Neural cell (in vitro differentiated cells): ENCODE data around the gene RPN1. TPM values are rescaled to one million over a fixed set of nuclear protein-coding genes. Genes with fewer than 3 reads are reported as not detected.

Experiments
- H2AFZ ChIP-seq: fragments of 200-600, 300-800 bp; sonication (generic), shearing (Covaris generic); 2 replicates; pipeline ENCODE4 v1.6.0; 2014; ENCODE audit warnings: low read depth, mild to moderate bottlenecking, antibody characterized with exemption, low read length, moderate library complexity
- H3F3A ChIP-seq: fragments of 200-600 bp; shearing (Covaris generic); 2 replicates; pipeline ENCODE4 v1.6.1; 2016; ENCODE audit warnings: mild to moderate bottlenecking, moderate library complexity, mixed read lengths, antibody characterized with exemption, low read length; ENCODE audit not compliant: insufficient read depth, poor library complexity, severe bottlenecking
- H3K27ac ChIP-seq: fragments of 200-600, 300-800 bp; sonication (generic), shearing (Covaris generic); 2 replicates; pipeline ENCODE4 v1.5.1; 2014; ENCODE audit warnings: mild to moderate bottlenecking, low read length, moderate library complexity
- H3K27me3 ChIP-seq: fragments of 300-800, 200-600 bp; sonication (generic), shearing (Covaris generic); 2 replicates; pipeline ENCODE4 v1.6.0; 2014; ENCODE audit warnings: mild to moderate bottlenecking, low read depth, low read length, moderate library complexity; ENCODE audit not compliant: insufficient read depth
- H3K36me3 ChIP-seq: fragments of 300-800, 200-600 bp; sonication (generic), shearing (Covaris generic); 2 replicates; pipeline ENCODE4 v1.5.1; 2014; ENCODE audit warnings: mild to moderate bottlenecking, antibody characterized with exemption, low read length, moderate library complexity; ENCODE audit not compliant: insufficient read depth
- H3K4me2 ChIP-seq: fragments of 300-800, 200-600 bp; sonication (generic), shearing (Covaris generic); 2 replicates; pipeline ENCODE4 v1.6.0; 2014; ENCODE audit warnings: mild to moderate bottlenecking, low read length
- H3K4me3 ChIP-seq: fragments of 300-800, 200-600 bp; sonication (generic), shearing (Covaris generic); 2 replicates; pipeline ENCODE4 v1.5.1; 2014; ENCODE audit warnings: mild to moderate bottlenecking, low read length, moderate library complexity
- H3K79me2 ChIP-seq: fragments of 200-600 bp; shearing (Covaris generic); replicated peaks from 2 replicates; pipeline ENCODE4 v1.6.0; 2014; ENCODE audit warnings: mild to moderate bottlenecking, low read length, moderate library complexity; ENCODE audit not compliant: insufficient read depth
- H3K9ac ChIP-seq: fragments of 300-800, 200-600 bp; sonication (generic), shearing (Covaris generic); 2 replicates; pipeline ENCODE4 v1.6.1; 2016; ENCODE audit warnings: mild to moderate bottlenecking, low read length, mixed read lengths
- H3K9me2 ChIP-seq: fragments of 200-600 bp; shearing (Covaris generic); 2 replicates; pipeline ENCODE4 v1.6.1; 2016; ENCODE audit warnings: mild to moderate bottlenecking, low read length, mixed read lengths; ENCODE audit not compliant: insufficient read depth
- H3K9me3 ChIP-seq: fragments of 200-600, 300-800 bp; sonication (generic), shearing (Covaris generic); 2 replicates; pipeline ENCODE4 v1.6.1; 2016; ENCODE audit warnings: mild to moderate bottlenecking, mixed run types, low read length, moderate library complexity, mixed read lengths
- H4K20me1 ChIP-seq: fragments of 200-600 bp; shearing (Covaris generic); 2 replicates; pipeline ENCODE4 v1.6.1; 2016; ENCODE audit warnings: mild to moderate bottlenecking, mixed run types; ENCODE audit not compliant: insufficient read depth
- EP300 ChIP-seq: fragments of 450-650 bp; conservative IDR thresholded peaks from 2 replicates; pipeline ENCODE4 v1.6.1; 2014; ENCODE audit warnings: antibody characterized with exemption, mild to moderate bottlenecking, moderate library complexity; ENCODE audit not compliant: poor library complexity, severe bottlenecking
- EZH2 ChIP-seq: fragments of 200-600, 300-800 bp; shearing (Covaris generic), sonication (generic); IDR thresholded peaks from 2 replicates; pipeline ENCODE4 v1.6.1; 2014; ENCODE audit warnings: antibody characterized with exemption, low read length, borderline replicate concordance, mild to moderate bottlenecking; ENCODE audit not compliant: insufficient read depth, poor library complexity, severe bottlenecking
- MXI1 ChIP-seq: fragments of 450-650 bp; conservative IDR thresholded peaks from 2 replicates; pipeline ENCODE4 v1.6.1; 2014; ENCODE audit warnings: antibody characterized with exemption, mild to moderate bottlenecking; ENCODE audit not compliant: poor library complexity, severe bottlenecking
- POLR2AphosphoS5 ChIP-seq: IDR thresholded peaks from 2 replicates; pipeline ENCODE4 v1.6.1; 2012
- RAD21 ChIP-seq: fragments of 450-650 bp; conservative IDR thresholded peaks from 2 replicates; pipeline ENCODE4 v1.6.1; 2014; ENCODE audit warnings: antibody characterized with exemption, mild to moderate bottlenecking, moderate library complexity
- SMC3 ChIP-seq: fragments of 450-650 bp; conservative IDR thresholded peaks from 2 replicates; pipeline ENCODE4 v1.6.1; 2014; ENCODE audit warnings: antibody characterized with exemption, mild to moderate bottlenecking, moderate library complexity; ENCODE audit not compliant: poor library complexity
- TAF1 ChIP-seq: IDR thresholded peaks from 2 replicates; pipeline ENCODE4 v1.6.1; 2012; ENCODE audit warnings: low read depth
- polyA plus RNA-seq: library from polyadenylated mRNA; depleted of rRNA; stranded (reverse); fragments of >200 nt; gene quantifications from 2 replicates; pipeline ENCODE4 v1.2.3, GENCODE V29; 2014
- TF ChIP-seq, protein P1 (sequence below): fragments of 450-650 bp; IDR thresholded peaks from 2 replicates; pipeline ENCODE4 v1.5.1; 2014; ENCODE audit warnings: antibody characterized with exemption, mild to moderate bottlenecking, moderate library complexity; ENCODE audit not compliant: poor library complexity, severe bottlenecking
- TF ChIP-seq, protein P2 (sequence below): IDR thresholded peaks from 2 replicates; pipeline ENCODE4 v1.6.1; 2012; ENCODE audit warnings: borderline replicate concordance

The RPN1 gene
- polyA plus RNA-seq, 1 donor from 2014 or later: 201 TPM

DNA sequence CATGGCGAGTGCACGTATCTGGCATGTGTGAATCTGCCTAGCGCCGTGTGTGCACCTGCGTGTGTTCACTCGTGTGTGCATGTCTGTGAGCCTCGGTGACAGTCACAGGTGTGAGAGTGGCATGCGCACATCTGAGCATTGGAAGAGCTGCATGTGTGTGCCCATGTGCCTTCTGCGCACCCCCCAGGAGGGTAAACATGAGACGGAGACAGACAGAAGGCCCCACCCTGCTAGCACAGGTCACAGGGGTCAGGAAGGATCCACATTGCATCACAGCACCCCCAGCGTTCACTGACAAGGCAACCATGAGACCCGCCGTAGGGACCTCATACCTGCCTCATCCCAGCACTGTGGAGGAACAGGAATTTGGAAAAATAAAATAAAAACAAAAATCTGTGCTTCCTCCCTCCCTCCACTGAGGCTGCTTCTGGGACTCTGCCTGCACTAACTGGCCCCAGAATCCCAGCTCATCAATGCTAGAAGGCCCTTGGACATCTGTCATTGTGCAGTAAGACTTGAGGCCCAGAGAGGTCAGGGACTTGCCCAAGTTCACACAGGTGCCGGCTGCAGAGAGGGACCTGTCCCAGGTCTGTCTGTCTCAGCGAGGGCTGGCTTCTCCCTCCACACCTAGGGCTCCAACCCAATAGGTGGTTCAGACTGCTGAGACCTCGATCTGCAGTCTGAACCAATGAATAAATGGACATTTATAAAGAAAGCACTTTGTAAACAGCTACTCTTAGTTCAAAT, 37.4 kb downstream of the RPN1 start:
- Histone ChIP-seq H3K9me3 (no peaks in the 10 kb centered on the region), H3K9me2 (no peaks in the 10 kb centered on the region), H3K4me3 (no peak overlapping the region), H3K9ac (no peak overlapping the region), H3K27ac (no peak overlapping the region), H3K4me2 (no peak overlapping the region), H2AFZ (no peak overlapping the region), H4K20me1 (no peaks in the 10 kb centered on the region), H3K36me3 (no peaks in the 10 kb centered on the region), H3K79me2 (no peaks in the 10 kb centered on the region), H3K27me3 (no peaks in the 10 kb centered on the region), H3F3A (no peaks in the 10 kb centered on the region)
- TF ChIP-seq TAF1 (no peak), MXI1 (no peak), SMC3 (no peak), POLR2AphosphoS5 (no peak), EZH2 (no peak), EP300 (no peak), RAD21 (no peak)
- TF ChIP-seq, protein P1, sequence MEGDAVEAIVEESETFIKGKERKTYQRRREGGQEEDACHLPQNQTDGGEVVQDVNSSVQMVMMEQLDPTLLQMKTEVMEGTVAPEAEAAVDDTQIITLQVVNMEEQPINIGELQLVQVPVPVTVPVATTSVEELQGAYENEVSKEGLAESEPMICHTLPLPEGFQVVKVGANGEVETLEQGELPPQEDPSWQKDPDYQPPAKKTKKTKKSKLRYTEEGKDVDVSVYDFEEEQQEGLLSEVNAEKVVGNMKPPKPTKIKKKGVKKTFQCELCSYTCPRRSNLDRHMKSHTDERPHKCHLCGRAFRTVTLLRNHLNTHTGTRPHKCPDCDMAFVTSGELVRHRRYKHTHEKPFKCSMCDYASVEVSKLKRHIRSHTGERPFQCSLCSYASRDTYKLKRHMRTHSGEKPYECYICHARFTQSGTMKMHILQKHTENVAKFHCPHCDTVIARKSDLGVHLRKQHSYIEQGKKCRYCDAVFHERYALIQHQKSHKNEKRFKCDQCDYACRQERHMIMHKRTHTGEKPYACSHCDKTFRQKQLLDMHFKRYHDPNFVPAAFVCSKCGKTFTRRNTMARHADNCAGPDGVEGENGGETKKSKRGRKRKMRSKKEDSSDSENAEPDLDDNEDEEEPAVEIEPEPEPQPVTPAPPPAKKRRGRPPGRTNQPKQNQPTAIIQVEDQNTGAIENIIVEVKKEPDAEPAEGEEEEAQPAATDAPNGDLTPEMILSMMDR: no peak
- TF ChIP-seq, protein P2, sequence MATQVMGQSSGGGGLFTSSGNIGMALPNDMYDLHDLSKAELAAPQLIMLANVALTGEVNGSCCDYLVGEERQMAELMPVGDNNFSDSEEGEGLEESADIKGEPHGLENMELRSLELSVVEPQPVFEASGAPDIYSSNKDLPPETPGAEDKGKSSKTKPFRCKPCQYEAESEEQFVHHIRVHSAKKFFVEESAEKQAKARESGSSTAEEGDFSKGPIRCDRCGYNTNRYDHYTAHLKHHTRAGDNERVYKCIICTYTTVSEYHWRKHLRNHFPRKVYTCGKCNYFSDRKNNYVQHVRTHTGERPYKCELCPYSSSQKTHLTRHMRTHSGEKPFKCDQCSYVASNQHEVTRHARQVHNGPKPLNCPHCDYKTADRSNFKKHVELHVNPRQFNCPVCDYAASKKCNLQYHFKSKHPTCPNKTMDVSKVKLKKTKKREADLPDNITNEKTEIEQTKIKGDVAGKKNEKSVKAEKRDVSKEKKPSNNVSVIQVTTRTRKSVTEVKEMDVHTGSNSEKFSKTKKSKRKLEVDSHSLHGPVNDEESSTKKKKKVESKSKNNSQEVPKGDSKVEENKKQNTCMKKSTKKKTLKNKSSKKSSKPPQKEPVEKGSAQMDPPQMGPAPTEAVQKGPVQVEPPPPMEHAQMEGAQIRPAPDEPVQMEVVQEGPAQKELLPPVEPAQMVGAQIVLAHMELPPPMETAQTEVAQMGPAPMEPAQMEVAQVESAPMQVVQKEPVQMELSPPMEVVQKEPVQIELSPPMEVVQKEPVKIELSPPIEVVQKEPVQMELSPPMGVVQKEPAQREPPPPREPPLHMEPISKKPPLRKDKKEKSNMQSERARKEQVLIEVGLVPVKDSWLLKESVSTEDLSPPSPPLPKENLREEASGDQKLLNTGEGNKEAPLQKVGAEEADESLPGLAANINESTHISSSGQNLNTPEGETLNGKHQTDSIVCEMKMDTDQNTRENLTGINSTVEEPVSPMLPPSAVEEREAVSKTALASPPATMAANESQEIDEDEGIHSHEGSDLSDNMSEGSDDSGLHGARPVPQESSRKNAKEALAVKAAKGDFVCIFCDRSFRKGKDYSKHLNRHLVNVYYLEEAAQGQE: no peak

DNA sequence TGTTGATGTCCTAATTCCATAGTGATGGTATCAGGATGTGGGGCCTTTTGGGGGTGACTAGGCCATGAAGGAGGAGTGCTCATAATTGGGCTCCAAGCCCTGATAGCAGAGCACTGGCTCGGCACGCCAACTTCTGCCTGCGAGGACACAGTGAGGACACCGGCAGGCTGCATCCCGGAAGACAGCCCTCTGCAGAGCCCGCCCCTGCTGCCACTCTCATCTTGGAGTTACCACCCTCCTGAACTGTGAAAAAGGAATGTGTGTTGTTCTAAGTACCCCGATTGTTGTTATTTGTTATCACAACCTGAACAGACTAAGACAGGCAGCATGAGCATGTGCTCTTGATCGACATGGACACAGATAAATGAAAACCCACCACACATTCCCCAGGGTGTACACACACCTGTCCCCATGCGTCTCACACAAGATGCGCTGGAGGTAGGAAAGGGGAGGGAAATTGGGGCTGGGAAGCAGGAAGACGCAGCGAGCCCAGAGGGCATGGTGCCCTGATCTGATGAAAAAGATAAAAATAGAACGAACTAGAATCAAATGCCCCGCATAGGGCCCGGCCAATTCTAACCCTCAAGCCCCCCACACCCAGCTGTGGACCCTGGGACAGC, 40.1 kb downstream of the RPN1 start:
- TF ChIP-seq TAF1 (no peak), POLR2AphosphoS5 (no peak), EP300 (no peak), RAD21 (no peak), MXI1 (no peak), SMC3 (no peak), EZH2 (no peak)
- TF ChIP-seq, protein P2: no peak
- TF ChIP-seq, protein P1: no peak

More for the DNA sequence above, 40.1 kb downstream of the RPN1 start:
- H3K9ac ChIP-seq: no peak overlapping the region
- no peaks in the 10 kb centered on the region for H3K27me3 ChIP-seq
- no peaks in the 10 kb centered on the region for H3F3A ChIP-seq
- H3K9me2 ChIP-seq: no peaks in the 10 kb centered on the region
- H3K79me2 ChIP-seq: no peaks in the 10 kb centered on the region
- no peak overlapping the region for H3K4me3 ChIP-seq
- H3K36me3 ChIP-seq: no peaks in the 10 kb centered on the region
- no peak overlapping the region for H3K4me2 ChIP-seq
- no peak overlapping the region for H2AFZ ChIP-seq
- H3K9me3 ChIP-seq: no peaks in the 10 kb centered on the region
- no peaks in the 10 kb centered on the region for H4K20me1 ChIP-seq
- H3K27ac ChIP-seq: no peak overlapping the region
